Astrocyte (in vitro differentiated cells and primary cell): ENCODE data around the gene HLA-DQB1.

ENCODE experiments used
- CTCF ChIP-seq: IDR thresholded peaks from 2 replicates; pipeline ENCODE4 v1.5.1; 2011; ENCODE audit warnings: low read depth, mild to moderate bottlenecking, inconsistent platforms, low read length, moderate library complexity; ENCODE audit not compliant: insufficient read depth
- EZH2 ChIP-seq: IDR thresholded peaks from 2 replicates; pipeline ENCODE4 v1.6.1; 2012; ENCODE audit warnings: mild to moderate bottlenecking, low read length, inconsistent platforms; ENCODE audit not compliant: insufficient read depth

DNA sequence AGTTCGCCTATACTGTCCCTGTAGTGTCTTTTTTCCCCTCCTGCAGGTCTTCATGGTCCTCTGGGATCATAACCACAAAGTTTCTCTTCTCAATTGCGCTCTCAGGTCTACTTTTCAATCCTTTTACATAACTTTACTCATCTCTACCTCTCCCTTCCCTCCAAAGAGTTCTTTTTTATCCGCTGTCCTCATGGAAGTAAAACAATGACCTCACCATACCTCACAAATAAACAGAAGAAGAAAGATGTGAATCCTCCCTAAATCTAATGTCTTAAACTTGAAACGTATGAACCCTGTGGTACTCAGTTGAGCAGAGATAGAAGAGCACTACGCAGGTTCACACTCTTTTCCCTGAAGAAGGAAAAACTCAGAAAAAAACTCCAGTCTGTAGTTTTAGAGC is 41.3 kb downstream of the HLA-DQB1 start:
- no peak for TF ChIP-seq CTCF
- no peak for TF ChIP-seq EZH2
